ENCODE measurements around the gene ETV6.
"Not testable (repeated sequence)": the region's sequence is repeated elsewhere in the genome, so short reads cannot be mapped to it uniquely, and the experiment has no call there.

Gene ETV6

DNA sequence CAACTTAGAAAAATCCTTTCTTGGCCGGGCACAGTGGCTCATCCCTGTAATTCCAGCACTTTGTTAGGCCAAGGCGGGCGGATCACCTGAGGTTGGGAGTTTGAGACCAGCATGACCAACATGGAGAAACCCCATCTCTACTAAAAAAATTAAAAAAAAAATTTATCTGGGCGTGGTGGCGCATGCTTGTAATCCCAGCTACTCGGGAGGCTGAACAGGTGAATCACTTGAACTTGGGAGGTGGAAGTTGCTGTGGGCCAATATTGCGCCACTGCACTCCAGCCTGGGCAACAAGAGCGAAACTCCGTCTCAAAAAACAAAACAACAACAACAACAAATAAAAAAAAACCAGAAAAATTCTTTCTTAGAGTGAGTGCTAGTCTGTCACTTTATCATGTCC lies 17.6 kb upstream of the ETV6 start:
- not testable (repeated sequence) for ATAC-seq, H3K4me1 Mint-ChIP-seq, H3K27ac Mint-ChIP-seq, H3K4me3 Mint-ChIP-seq, H3K9me3 Mint-ChIP-seq, DNase-seq, H3K27me3 Mint-ChIP-seq

DNA sequence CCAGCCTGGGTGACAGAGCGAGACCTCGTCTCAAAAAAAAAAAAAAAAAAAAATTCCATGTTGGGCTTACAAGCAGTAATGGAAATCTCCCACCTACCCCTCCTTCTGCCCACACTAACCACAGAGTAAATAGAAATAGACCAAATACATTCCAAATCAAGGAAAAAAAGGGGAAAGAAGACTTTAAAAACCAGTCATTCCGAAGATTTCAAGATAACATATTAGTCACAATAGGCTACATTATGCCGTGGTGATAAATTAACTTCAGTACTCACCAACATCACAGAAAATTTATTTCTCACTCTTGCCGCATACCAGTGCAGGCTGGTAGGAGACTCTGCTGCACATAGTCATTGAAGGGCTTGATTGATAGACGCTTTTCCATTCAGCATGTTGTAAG lies 15.5 kb upstream of the ETV6 start:
- no peaks in the 10 kb centered on the region for H3K27me3 Mint-ChIP-seq
- H3K27ac Mint-ChIP-seq = no peak overlapping the region
- ATAC-seq (no peak), DNase-seq (no peak)
- H3K4me3 Mint-ChIP-seq = no peak overlapping the region
- H3K9me3 Mint-ChIP-seq = peaks cover 9% of the 10 kb centered on the region in 2 donors
- H3K4me1 Mint-ChIP-seq = no peaks in the 10 kb centered on the region

DNA sequence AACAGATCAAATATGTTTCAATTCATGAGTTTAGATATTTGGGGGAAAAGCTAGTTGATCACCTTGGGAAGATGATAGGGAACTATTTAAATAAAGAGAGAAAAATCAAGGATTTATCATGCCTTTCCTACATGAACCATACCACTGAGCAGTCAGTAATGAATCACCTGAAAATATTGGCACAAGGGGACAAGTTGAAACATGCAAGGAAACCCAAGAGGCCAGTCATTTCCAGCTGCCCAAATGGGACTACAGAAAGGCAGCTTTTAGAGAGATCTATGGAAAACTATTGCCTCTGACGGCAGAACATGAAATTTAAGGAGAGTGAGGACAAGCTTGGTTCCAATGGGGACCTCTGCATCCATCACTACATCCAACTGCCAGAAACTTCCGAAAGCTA lies 14.1 kb upstream of the ETV6 start:
- H3K27ac Mint-ChIP-seq = no peak overlapping the region
- no peak overlapping the region for H3K4me3 Mint-ChIP-seq
- ATAC-seq = no peak
- H3K9me3 Mint-ChIP-seq = peaks cover 9 to 16% of the 10 kb centered on the region in 2 donors
- peaks cover 6% of the 10 kb centered on the region for H3K4me1 Mint-ChIP-seq
- DNase-seq = no peak
- no peaks in the 10 kb centered on the region for H3K27me3 Mint-ChIP-seq

DNA sequence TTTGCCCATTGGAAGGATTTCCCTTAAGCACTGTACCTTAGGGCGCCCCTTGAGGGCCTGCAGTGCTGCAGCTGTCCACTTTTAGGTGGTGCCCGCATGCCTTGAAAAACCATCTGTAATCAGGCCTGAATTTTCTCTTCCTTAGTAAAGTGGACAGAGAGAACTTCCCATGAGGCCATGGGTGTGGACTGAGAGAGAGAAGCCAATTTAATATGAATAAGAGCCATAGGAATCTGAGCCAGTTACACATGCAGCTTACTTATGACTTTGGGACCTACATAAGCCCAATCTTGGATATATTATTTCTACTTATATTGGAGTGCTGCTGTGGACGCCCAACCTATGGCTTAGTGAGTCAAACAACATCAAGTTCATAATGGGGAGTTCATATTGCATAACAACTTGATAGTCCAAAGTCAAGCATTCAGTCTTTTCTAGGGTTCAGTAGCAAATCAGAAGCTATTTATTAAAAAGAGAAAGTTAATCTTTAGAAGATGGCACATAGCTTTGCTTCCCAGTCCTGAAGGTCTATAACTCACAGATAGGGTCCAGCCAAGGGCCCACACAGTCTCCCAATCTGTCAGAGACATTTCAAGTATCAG lies 11.1 kb upstream of the ETV6 start:
- peaks cover 9 to 16% of the 10 kb centered on the region in 2 donors for H3K9me3 Mint-ChIP-seq
- DNase-seq (no peak), ATAC-seq (no peak)
- no peak overlapping the region for H3K27ac Mint-ChIP-seq
- no peak overlapping the region for H3K4me3 Mint-ChIP-seq
- no peaks in the 10 kb centered on the region for H3K27me3 Mint-ChIP-seq
- peaks cover 12% of the 10 kb centered on the region for H3K4me1 Mint-ChIP-seq

DNA sequence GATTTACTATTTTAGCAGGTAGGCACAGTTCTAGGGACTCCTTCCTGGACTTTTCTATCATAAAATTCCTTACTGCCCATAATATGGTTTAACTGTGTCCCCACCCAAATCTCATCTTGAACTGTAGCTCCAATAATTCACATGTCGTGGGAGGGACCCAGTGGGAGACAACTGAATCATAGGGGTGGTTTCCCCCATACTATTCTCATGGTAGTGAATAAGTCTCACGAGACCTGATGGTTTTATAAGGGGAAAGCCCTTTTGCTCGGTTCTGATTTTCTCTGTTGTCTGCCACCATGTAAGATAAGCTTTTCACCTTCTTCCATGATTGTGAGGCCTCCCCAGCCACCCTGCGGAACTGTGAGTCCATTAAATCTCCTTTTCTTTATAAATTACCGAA lies 10.0 kb upstream of the ETV6 start:
- ATAC-seq (no peak), DNase-seq (no peak)
- no peaks in the 10 kb centered on the region for H3K27me3 Mint-ChIP-seq
- H3K4me1 Mint-ChIP-seq = peaks cover 12% of the 10 kb centered on the region
- H3K9me3 Mint-ChIP-seq = peaks cover 9 to 16% of the 10 kb centered on the region in 2 donors
- H3K27ac Mint-ChIP-seq = no peak overlapping the region
- H3K4me3 Mint-ChIP-seq = no peak overlapping the region

DNA sequence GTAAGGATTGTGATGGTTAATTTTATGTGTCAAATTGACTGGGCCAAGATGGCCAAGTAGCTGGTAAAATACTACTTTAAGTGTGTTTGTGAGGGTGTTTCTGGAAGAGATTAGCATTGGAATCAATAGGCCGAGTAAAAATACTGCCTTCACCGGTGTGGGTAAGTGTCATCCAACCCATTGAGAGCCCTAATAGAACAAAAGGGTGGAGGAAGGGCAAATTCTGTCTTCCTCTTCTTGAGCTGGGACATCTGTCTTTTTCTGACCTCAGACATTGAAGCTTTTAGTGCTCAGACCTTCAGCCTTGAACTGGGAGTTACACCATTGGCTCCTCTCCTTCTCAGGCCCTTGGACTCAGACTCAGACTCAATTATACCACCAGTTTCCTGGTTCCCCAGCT lies 8.0 kb upstream of the ETV6 start:
- Mint-ChIP-seq H3K27ac (no peak overlapping the region), H3K27me3 (no peaks in the 10 kb centered on the region), H3K4me1 (peaks cover 12% of the 10 kb centered on the region), H3K9me3 (peaks cover 0 to 8% of the 10 kb centered on the region in 2 donors), H3K4me3 (no peak overlapping the region)
- DNase-seq = no peak
- no peak for ATAC-seq

DNA sequence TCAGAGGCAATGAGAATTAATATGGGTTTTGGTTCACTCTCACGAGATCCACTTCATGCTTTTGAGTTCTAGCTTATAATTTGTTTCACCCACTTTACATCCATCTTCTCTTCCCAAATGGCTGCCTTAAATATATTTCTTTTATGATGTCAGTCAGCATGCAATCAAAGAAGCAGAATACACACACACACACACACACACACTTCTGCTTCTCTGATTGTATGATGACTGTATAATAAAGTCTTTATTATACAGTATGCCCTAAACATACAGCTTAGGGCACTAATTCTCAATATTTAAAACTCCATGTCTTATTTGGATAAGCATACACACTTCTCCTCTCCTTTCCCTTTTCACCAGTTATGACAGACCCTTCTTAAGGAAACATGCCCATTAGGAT lies 6.7 kb upstream of the ETV6 start:
- peaks cover 15% of the 10 kb centered on the region for H3K4me1 Mint-ChIP-seq
- DNase-seq (no peak), ATAC-seq (no peak)
- no peak overlapping the region for H3K4me3 Mint-ChIP-seq
- peaks cover 7% of the 10 kb centered on the region for H3K27me3 Mint-ChIP-seq
- no peak overlapping the region for H3K27ac Mint-ChIP-seq
- H3K9me3 Mint-ChIP-seq = peaks cover 0 to 8% of the 10 kb centered on the region in 2 donors

DNA sequence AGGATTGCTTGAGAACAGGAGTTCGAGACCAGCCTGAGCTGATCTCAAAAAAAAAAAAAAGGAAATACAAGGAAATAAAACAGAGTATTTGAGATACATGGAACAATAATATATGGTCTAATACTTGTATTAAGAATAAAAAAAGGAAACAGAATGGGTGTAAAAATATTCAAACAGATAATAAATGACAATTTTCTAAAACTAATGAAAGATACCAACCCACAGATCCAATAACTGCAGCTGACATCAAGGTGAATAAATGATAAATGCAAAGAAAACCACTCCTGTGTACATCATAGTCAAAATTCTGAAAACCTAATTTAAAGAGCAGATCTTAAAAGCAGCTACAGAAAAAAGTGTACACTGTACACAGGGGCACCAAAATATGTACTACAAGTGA lies 4.1 kb upstream of the ETV6 start:
- Mint-ChIP-seq H3K4me3 (no peak overlapping the region), H3K9me3 (no peaks in the 10 kb centered on the region), H3K27me3 (peaks cover 8% of the 10 kb centered on the region), H3K27ac (no peak overlapping the region), H3K4me1 (peaks cover 23% of the 10 kb centered on the region)
- DNase-seq (no peak), ATAC-seq (no peak)

DNA sequence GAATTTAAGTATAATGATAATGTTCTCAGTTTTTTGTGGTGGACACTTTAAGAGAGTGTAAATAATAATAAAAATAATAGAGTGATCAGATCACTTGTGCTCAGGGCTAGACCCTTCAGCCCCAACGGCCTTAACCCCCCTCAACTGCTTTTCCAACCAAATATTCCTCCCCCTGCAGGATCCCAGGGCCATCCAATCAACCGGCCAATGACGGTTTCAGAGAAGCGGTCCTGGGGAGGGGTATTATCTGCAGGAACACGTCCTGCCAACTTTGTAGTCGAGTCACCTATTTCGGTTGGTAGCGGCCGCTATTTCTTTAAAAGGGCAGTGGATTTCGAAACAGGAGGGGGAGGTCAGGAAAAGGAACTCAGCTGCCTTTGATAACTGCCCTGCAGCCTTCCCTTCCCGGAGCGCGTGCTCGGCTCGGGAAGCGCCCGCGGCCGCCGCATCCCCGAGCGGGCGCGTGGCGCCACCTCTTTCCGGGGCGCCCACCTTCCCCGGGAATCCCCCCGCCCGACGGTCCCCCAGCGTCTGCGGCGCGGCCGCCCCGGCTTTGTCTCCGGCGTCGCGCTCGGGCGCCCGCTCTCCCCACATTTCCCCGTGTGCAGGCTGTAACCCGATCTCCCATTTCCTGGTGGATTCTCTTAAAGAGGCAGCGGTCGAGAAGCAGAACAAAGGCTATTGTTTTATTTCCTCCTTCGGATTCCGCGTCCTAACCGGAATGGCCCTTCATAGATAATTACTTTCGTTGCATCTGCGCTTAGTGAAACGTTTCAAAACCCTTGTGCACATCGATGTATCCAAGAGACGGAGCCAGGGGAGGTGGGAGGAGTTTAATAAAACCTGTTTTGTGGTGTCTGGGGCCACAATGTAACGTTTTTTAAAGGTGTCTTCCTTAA lies 711 bp upstream of the ETV6 start:
- H3K9me3 Mint-ChIP-seq = no peaks in the 10 kb centered on the region
- peaks cover 8% of the 10 kb centered on the region for H3K27me3 Mint-ChIP-seq
- DNase-seq (peak; percentile 75 to 78), ATAC-seq (peak; percentile 53)
- peak overlapping the region; percentile 82 to 87 for H3K4me3 Mint-ChIP-seq
- peaks cover 37% of the 10 kb centered on the region for H3K4me1 Mint-ChIP-seq
- H3K27ac Mint-ChIP-seq = peak overlapping the region; percentile 99

DNA sequence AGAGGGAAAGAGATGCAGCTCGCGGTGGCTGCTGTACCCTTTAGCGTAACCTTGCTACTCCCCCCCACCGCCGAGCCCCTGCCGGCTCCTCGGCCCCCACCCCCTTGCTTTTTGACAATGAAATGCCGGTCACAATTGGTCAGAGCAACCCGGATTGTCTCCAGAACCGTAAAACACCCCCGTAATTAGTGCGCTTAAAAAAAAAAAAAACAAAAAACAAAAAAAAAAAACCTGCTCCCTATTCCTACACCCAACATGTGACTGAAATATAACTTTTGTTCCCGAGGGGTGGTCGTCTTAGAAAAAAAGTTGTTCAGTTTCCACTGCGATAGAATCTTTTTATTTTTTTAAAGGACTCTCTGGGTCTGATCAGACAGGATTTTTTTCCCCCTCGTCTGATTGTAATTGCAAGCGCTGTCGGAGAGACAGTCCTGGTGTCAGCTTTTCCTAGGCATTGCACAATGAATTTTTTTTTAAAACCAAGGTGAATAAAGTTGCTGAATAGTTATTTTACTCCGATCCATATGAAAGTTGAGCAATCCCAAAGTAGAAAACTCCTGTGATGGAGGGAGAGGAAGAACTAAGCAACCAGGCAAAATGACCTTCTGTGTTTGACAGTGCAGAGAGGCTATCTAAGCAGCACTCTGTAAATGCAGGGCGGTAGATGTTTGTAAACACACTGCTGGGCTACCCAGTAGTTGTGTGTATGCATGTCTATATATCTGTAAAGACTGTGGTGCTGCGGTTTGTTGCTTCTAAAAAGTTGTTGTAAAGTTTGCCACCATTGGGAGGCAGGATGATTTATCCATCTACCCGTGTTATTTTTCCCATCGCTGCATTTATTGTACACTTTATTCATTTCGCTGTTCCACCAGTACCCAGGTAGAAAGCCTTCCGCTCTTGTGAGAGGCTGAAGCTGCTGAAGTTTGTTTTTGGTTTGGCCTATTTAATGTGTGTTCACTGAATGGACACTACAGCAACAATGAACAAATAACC lies 1.1 kb downstream of the ETV6 start:
- peak overlapping the region; percentile 92 to 99 for H3K27ac Mint-ChIP-seq
- H3K4me1 Mint-ChIP-seq = peaks cover 52% of the 10 kb centered on the region
- peak in 1 of 2 donors; percentile 26 for DNase-seq
- no peaks in the 10 kb centered on the region for H3K9me3 Mint-ChIP-seq
- peaks cover 8% of the 10 kb centered on the region for H3K27me3 Mint-ChIP-seq
- peak overlapping the region; percentile 87 to 92 for H3K4me3 Mint-ChIP-seq
- ATAC-seq = no peak

DNA sequence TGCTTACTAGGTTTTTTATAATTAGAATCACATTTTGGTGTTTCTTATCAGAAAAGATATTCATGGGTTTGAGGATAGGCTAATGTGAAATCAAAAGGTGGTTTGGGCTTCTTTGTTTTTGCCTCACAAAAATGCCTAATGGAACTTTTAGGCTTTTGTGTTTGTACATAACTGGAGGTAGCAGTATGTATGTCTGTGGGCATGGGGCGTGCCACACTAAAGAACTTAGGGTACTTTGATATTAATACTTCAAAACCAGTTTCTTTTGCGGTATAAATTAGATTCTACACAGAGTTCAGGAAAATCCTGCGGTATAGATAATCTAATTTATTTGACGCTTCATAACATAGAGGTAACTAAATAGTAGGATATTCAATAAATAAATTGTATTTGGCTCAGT lies 1.9 kb downstream of the ETV6 start:
- Mint-ChIP-seq H3K27ac (peak overlapping the region in 1 of 2 donors; percentile 92), H3K4me1 (peaks cover 60% of the 10 kb centered on the region), H3K4me3 (peak overlapping the region; percentile 87 to 92), H3K27me3 (peaks cover 8% of the 10 kb centered on the region), H3K9me3 (no peaks in the 10 kb centered on the region)
- ATAC-seq (no peak), DNase-seq (no peak)

DNA sequence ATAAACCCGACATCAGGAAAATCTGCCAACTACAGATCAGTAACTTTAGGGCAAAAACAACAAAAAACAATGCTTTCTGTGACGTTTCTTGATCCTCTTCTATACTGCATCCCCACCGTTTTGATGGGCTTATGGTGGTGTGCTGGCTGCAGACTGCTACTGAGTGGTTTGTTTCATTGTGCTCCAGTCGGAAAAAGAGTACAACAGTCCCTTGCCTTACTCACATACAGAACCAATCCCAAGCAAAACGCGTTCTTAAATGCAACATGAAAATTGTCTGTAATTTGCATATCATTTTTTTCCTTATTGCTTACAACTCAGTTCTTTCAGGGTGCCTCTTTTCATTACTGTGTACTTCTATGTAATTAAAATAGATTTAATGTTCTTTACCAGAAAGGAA lies 2.3 kb downstream of the ETV6 start:
- Mint-ChIP-seq H3K9me3 (no peaks in the 10 kb centered on the region), H3K4me3 (peak overlapping the region; percentile 87 to 92), H3K27me3 (peaks cover 8% of the 10 kb centered on the region), H3K4me1 (peaks cover 64% of the 10 kb centered on the region), H3K27ac (peak overlapping the region in 1 of 2 donors; percentile 92)
- no peak for ATAC-seq
- DNase-seq = no peak

DNA sequence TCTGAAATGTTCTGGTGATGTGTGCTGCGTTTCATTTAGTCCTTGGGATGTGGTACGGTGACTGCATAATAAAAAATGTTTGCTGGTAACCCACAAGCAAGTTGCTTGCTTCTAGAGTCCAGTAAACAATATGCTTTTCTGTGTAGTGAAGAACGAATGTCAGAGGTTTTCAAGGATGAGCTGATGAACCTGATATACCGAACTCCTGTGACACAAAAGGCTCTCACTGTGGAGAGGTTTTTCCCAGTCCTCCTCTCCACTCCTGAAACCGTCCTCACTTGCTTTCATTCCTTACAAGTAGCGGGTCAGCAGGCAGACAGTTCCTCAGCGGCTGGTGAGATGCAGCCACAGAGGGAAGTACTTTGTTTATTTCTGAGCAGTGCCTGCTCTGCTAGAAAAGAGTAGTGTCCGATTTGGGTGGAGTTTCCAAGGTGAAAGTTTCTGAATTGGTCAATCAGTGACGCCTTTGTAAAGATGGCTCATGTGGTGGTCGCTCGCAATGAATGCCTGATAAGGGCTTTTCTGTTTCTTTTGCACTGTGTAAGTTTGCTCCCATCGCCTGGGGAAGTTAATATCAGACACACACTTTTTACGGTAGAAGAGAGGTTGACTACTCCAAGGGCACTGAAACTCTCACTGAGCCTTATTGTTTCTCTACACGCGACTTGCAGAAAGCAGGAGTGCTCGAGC lies 3.0 kb downstream of the ETV6 start:
- DNase-seq (peak; percentile 16 to 34), ATAC-seq (peak; percentile 26)
- Mint-ChIP-seq H3K27ac (peak overlapping the region; percentile 92 to 95), H3K9me3 (no peaks in the 10 kb centered on the region), H3K4me3 (peak overlapping the region; percentile 87 to 92), H3K4me1 (peaks cover 71% of the 10 kb centered on the region), H3K27me3 (peaks cover 4% of the 10 kb centered on the region)

DNA sequence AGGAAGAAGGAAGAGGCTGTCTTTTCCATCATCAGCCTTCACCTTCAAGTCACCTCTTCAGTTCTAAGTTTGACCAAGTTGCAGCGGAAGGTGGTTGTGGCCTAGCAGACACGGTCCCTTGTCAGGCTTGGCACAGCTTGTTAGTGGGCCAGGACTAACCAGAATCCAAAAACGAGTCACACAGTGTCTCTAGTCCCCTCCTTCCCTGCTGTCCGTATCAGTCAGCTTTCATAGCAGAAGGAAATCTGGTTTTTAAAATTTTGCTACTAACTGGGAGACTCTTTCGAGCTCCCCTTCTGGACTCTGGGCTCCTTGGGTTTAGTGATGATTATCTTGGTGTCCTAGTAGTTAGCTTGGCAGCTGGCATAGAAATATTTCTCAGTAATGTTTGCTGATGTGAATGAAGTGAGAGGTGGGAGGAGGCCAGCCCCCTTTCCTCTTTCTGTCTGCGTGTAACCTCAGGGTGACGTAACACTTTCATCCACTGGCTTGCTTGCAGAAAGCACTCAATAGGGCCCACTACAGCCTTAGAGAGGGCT lies 3.8 kb downstream of the ETV6 start:
- Mint-ChIP-seq H3K27ac (peak overlapping the region; percentile 92 to 95), H3K4me3 (peak overlapping the region; percentile 87 to 92), H3K4me1 (peaks cover 71% of the 10 kb centered on the region), H3K9me3 (no peaks in the 10 kb centered on the region), H3K27me3 (no peaks in the 10 kb centered on the region)
- ATAC-seq (peak; percentile 78), DNase-seq (peak; percentile 56 to 81)

DNA sequence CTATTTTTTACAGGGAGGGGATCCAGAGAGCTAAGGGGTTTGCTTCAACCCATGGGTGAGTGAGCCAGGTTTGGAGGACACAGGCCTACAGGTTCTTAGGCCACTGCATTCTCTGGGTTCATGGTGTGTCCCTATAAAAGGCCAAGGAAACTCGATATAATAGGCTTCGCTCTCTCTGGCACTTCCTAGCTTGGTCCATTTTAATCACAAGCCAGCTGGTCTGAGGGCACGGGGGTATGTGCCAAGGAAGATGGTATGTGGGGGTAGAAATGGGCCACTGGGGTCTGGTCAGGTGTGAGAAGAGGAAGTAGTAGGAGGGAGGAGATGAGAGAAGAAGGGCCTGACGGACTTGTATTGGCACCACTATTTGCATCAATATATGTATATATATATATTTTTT lies 4.9 kb downstream of the ETV6 start:
- ATAC-seq = no peak
- H3K4me1 Mint-ChIP-seq = peaks cover 72% of the 10 kb centered on the region
- DNase-seq = no peak
- H3K27me3 Mint-ChIP-seq = no peaks in the 10 kb centered on the region
- H3K27ac Mint-ChIP-seq = no peak overlapping the region
- peak overlapping the region; percentile 20 to 35 for H3K4me3 Mint-ChIP-seq
- no peaks in the 10 kb centered on the region for H3K9me3 Mint-ChIP-seq

Measured in stimulated activated naive CD8-positive, alpha-beta T cell treated with anti-CD3 and anti-CD28 coated beads, Interleukin-15, amount 100 ng/mL, for 72 hours (primary cell).